Hindlimb muscle (tissue), 1 donor: ENCODE results near the gene RNF31. TPM values are rescaled to one million over a fixed set of nuclear protein-coding genes. Genes with fewer than 3 reads are reported as not detected.
"Not testable (repeated sequence)": the region's sequence is repeated elsewhere in the genome, so short reads cannot be mapped to it uniquely, and the experiment has no call there.

Source experiments
- DNase-seq: peaks from one replicate; pipeline ENCODE4 v3.0.0-alpha.2; 2013
- polyA plus RNA-seq: library from polyadenylated mRNA; unstranded; fragments of 120-200 nt; gene quantifications from one replicate; pipeline ENCODE4 v1.2.1, GENCODE V29; 2013; ENCODE audit not compliant: insufficient read length

The RNF31 gene
- 39.5 TPM for polyA plus RNA-seq

- DNase-seq: peak; percentile 99
Measured at GRCh38 chr14:24146978-24147760, at the start of gene RNF31. TSS of gene RNF31 (plus strand) at chr14:24147498. CDS start at chr14:24147699, 201 bp downstream.

GRCh38 chr14:24098229-24098926, 48.9 kb upstream of the RNF31 start:
- no peak for DNase-seq

GRCh38 chr14:24098927-24099813, 48.1 kb upstream of the RNF31 start:
- no peak for DNase-seq

GRCh38 chr14:24100197-24100981, 46.9 kb upstream of the RNF31 start:
- no peak for DNase-seq

GRCh38 chr14:24100982-24101494, 46.3 kb upstream of the RNF31 start:
- DNase-seq: no peak

GRCh38 chr14:24102357-24103048, 44.8 kb upstream of the RNF31 start:
- no peak for DNase-seq

- DNase-seq: no peak
Measured at GRCh38 chr14:24103451-24103850, 43.8 kb upstream of the RNF31 start.

GRCh38 chr14:24105609-24106239, 41.6 kb upstream of the RNF31 start:
- not testable (repeated sequence) for DNase-seq

- DNase-seq: no peak
Measured at GRCh38 chr14:24106672-24107271, 40.5 kb upstream of the RNF31 start.

GRCh38 chr14:24108336-24108874, 38.9 kb upstream of the RNF31 start:
- no peak for DNase-seq

GRCh38 chr14:24110060-24110459, 37.2 kb upstream of the RNF31 start:
- no peak for DNase-seq

- no peak for DNase-seq
Measured at GRCh38 chr14:24110523-24110922, 36.8 kb upstream of the RNF31 start.

- no peak for DNase-seq
Measured at GRCh38 chr14:24113379-24113800, 33.9 kb upstream of the RNF31 start.

- peak; percentile 88 for DNase-seq
Measured at GRCh38 chr14:24113801-24114531, 33.3 kb upstream of the RNF31 start.

- DNase-seq: peak; percentile 99
Measured at GRCh38 chr14:24114532-24115421, 32.5 kb upstream of the RNF31 start, which contains the start of the genes DCAF11 and NRL. TSS of gene DCAF11 (plus strand) at chr14:24114777. CDS start at chr14:24115595, 818 bp downstream. TSS of gene NRL (minus strand) at chr14:24114949. CDS start at chr14:24082848, 32,101 bp downstream.

- DNase-seq: no peak
Measured at GRCh38 chr14:24115422-24116127, 31.7 kb upstream of the RNF31 start.
